ENCODE data around the gene UNC5B.

The UNC5B gene

DNA sequence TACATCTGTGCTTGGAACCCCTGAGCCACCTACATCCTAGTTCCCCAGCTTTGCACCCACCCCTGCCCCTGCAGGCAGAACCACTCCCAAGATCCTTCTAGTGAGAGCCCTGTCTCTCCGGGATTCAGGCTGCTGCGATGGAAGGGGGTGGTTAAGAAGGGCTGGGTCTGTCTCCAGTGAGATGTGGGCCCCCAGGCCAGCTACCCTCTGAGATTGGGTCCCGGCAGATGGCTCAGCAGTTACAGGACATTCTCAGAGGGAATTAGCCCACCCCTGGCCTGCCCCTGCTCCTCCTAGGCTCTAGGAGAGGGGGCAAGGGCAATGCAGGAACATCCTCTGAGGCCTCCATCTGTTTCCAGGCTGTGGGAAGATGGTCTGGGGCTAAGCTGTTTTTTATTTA is 134.4 kb downstream of the UNC5B start:
- no peak for DNase-seq

DNA sequence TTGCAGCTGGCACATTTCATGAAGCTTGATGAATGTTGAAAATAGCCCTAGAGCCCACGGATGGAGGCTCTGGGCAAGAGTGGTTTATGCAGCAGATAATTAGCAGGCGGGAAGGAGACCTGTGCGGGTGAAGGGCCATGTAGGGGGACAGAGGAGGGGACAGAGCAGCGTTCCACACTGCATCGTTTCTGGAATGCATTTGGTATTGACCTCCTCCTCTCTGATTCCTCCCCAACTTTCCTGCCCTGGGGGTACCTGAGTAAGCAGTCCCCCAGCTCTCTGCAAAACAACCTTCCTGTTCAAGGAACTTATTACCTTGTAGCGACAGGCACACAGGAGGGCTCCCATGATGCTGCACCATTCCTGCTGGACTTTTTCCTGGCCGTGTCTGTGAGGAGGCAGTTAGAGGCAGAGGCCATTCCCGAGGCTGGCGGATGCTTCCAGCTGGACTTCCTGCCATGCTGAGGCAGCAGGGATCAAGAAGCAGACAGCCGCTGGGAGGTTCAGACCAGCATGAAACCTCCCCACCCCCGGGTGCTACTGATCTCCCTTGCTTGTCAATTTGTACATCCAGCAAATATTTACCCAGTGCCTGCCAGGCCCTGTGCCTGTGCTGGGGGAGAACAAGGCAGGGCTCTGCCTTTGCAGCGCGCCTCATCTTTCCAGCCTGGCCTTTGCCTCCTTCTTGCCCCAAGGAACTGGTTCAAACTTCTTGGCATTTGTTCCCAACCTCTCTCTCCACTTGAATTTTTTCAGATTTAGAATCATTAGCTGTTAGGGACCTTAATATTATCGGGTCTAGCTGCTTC is 135.4 kb downstream of the UNC5B start:
- DNase-seq = no peak

DNA sequence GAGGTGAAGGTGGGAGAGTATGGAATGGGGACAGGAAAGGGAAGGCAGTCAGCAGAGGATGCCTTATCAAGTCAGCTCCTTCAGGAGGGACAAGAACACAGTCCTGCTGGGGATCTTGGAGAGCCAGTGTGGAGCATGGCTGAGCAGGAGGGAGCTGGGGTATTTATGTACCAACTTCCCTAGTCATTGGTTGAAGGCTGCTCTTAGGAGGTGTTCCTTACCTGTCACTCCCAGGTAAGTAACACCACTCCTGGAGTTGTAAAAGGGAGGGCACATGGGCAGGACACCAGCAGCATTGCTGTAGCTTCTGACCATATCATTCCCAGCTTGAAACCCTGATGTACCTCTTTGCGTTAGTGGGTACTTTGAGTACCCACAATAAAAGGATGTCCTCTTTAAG is 136.5 kb downstream of the UNC5B start:
- DNase-seq = no peak

- no peak for DNase-seq
Measured at GRCh38 chr10:71349406-71349805, 137.0 kb downstream of the UNC5B start.

DNA sequence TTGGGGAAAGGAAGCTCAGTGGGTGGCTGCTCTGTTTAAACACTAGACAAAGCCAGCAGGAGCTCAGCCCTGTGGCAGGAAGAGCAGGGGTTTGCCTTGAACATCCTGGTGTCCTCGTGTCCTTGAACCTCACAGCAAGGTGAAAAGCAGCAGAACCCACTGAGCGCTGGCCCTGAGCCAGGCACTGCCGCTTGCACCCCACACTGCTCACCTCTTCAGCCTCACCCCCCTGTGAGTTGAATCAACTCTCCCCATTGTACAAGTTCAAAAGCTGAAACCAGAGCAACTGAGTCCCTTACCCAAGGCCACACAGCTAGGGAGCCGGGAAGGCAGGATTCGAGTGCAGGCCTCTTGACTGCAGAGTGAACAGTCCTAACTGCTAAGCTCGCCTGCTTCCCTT is 138.7 kb downstream of the UNC5B start:
- DNase-seq = no peak

DNA sequence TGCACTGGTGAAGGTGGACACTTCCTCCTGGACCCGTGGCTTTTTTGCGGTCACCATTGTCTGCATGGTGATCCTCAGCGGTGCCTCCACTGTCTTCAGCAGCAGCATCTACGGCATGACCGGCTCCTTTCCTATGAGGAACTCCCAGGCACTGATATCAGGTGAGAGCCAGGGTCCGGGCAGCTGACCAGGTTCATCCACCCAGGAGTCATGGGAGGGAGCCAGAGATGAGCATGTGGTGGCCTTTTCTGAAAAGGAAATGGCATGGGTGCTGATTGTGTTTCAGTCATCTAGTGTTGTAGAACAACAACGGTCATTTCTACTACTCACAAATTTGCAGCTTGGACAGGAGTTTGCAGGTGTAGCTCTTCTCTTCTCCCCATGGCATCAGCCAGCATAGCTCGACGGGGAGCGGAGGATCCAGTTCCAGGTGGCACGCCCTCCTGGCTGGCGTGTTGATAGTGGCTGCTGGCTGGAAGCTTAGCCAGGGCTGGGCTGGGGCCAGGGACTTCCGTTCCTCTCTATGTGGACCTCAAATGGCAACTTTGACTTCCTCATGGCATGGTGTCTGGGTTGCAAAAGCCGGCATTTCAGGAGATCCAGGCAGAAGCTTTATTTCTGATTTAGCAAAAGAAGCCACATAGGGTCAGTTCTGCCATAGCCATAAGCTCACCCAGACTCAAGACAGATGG is 139.4 kb downstream of the UNC5B start:
- DNase-seq = no peak
